WTC11 (cell line): Measurements from ENCODE around the gene KLHL11. TPM values are rescaled to one million over a fixed set of nuclear protein-coding genes. Genes with fewer than 3 reads are reported as not detected.

Source experiments
- ATAC-seq: fragments of 200-7000 bp; cut with Tn5 transposase; 2 replicates; pipeline ENCODE4 v1.10.0; 2021; ENCODE audit warnings: mild to moderate bottlenecking, moderate library complexity
- CTCF ChIA-PET: fragments of 300-600 bp; sonication (Branson Sonifier 250); formaldehyde crosslinking; loops from one replicate; lab custom pipeline; 2021; ENCODE audit warnings: antibody characterized with exemption; lab: Charles Lee
- POLR2A ChIA-PET: fragments of 350-600 bp; sonication (Branson Sonifier 250); formaldehyde crosslinking; loops from one replicate; lab custom pipeline; 2021; ENCODE audit warnings: antibody characterized with exemption; lab: Charles Lee
- DNase-seq: peaks from one replicate; pipeline ENCODE4 v3.0.0; 2021; ENCODE audit warnings: low spot score
- H3K27ac Mint-ChIP-seq: 2 replicates; pipeline ENCODE4 v1.8.0; 2021; ENCODE audit warnings: mixed read lengths
- H3K27me3 Mint-ChIP-seq: 2 replicates; pipeline ENCODE4 v1.8.0; 2021; ENCODE audit warnings: low read depth, mild to moderate bottlenecking, moderate library complexity, mixed read lengths
- H3K36me3 Mint-ChIP-seq: 2 replicates; pipeline ENCODE4 v1.8.0; 2021; ENCODE audit warnings: mixed read lengths
- H3K4me1 Mint-ChIP-seq: 2 replicates; pipeline ENCODE4 v1.8.0; 2022; ENCODE audit warnings: mixed read lengths
- H3K4me3 Mint-ChIP-seq: 2 replicates; pipeline ENCODE4 v1.8.0; 2021; ENCODE audit warnings: mild to moderate bottlenecking, moderate library complexity, mixed read lengths
- H3K9me3 Mint-ChIP-seq: 2 replicates; pipeline ENCODE4 v1.8.0; 2021; ENCODE audit warnings: mixed read lengths
- ATF1 ChIP-seq: sonication (generic); formaldehyde crosslinking; IDR thresholded peaks from 2 replicates; pipeline ENCODE4 v1.8.1; 2023; ENCODE audit warnings: mild to moderate bottlenecking, moderate library complexity, missing genetic modification reagents
- CREM ChIP-seq: sonication (generic); formaldehyde crosslinking; IDR thresholded peaks from 2 replicates; pipeline ENCODE4 v1.8.1; 2022; ENCODE audit warnings: mild to moderate bottlenecking, missing genetic modification reagents, moderate library complexity
- ELF4 ChIP-seq: sonication (generic); formaldehyde crosslinking; IDR thresholded peaks from 2 replicates; pipeline ENCODE4 v1.8.1; 2022; ENCODE audit warnings: low read depth, mild to moderate bottlenecking, moderate library complexity, missing genetic modification reagents
- GABPB1 ChIP-seq: sonication (generic); formaldehyde crosslinking; IDR thresholded peaks from 2 replicates; pipeline ENCODE4 v1.8.1; 2023; ENCODE audit warnings: mild to moderate bottlenecking, missing genetic modification reagents
- MYBL2 ChIP-seq: sonication (generic); formaldehyde crosslinking; IDR thresholded peaks from 2 replicates; pipeline ENCODE4 v1.8.1; 2023; ENCODE audit warnings: mild to moderate bottlenecking, moderate library complexity, missing genetic modification reagents
- NR1H2 ChIP-seq: sonication (generic); formaldehyde crosslinking; IDR thresholded peaks from 2 replicates; pipeline ENCODE4 v1.9.0; 2021; ENCODE audit warnings: mild to moderate bottlenecking, moderate library complexity, missing genetic modification reagents
- NR2C2 ChIP-seq: sonication (generic); formaldehyde crosslinking; IDR thresholded peaks from 2 replicates; pipeline ENCODE4 v1.8.0; 2022; ENCODE audit warnings: mild to moderate bottlenecking, missing genetic modification reagents
- NR3C1 ChIP-seq: sonication (generic); formaldehyde crosslinking; conservative IDR thresholded peaks from 2 replicates; pipeline ENCODE4 v1.8.1; 2023; ENCODE audit warnings: low read depth, mild to moderate bottlenecking, missing genetic modification reagents
- OVOL2 ChIP-seq: fragments of 250-450 bp; sonication (Bioruptor Pico); IDR thresholded peaks from 2 replicates; pipeline ENCODE4 v1.9.0; 2021; ENCODE audit warnings: mild to moderate bottlenecking, borderline replicate concordance
- PRRX2 ChIP-seq: fragments of 250-450 bp; sonication (Bioruptor Pico); IDR thresholded peaks from 2 replicates; pipeline ENCODE4 v1.8.0; 2021; ENCODE audit warnings: mild to moderate bottlenecking
- SMAD3 ChIP-seq: sonication (generic); formaldehyde crosslinking; IDR thresholded peaks from 2 replicates; pipeline ENCODE4 v1.8.0; 2022; ENCODE audit warnings: missing genetic modification reagents, mild to moderate bottlenecking, borderline replicate concordance
- ZNF317 ChIP-seq: sonication (generic); formaldehyde crosslinking; IDR thresholded peaks from 2 replicates; pipeline ENCODE4 v1.8.1; 2023; ENCODE audit warnings: low read depth, mild to moderate bottlenecking, moderate library complexity, missing genetic modification reagents, borderline replicate concordance
- total RNA-seq: library from RNA; stranded (reverse); gene quantifications from 3 replicates; pipeline ENCODE4 v1.2.3, GENCODE V29; 2021
- TF ChIP-seq, protein P1 (sequence below): sonication (generic); formaldehyde crosslinking; IDR thresholded peaks from 2 replicates; pipeline ENCODE4 v1.8.1; 2022; ENCODE audit warnings: mild to moderate bottlenecking, moderate library complexity, missing genetic modification reagents
- TF ChIP-seq, protein P2 (sequence below): sonication (generic); formaldehyde crosslinking; IDR thresholded peaks from 2 replicates; pipeline ENCODE4 v1.8.0; 2022; ENCODE audit warnings: missing genetic modification reagents
- TF ChIP-seq, protein P3 (sequence below): fragments of 250-450 bp; sonication (Bioruptor Pico); IDR thresholded peaks from 2 replicates; pipeline ENCODE4 v1.9.0; 2021; ENCODE audit warnings: mild to moderate bottlenecking
- TF ChIP-seq, protein P4 (sequence below): sonication (generic); formaldehyde crosslinking; IDR thresholded peaks from 2 replicates; pipeline ENCODE4 v1.8.1; 2023; ENCODE audit warnings: mild to moderate bottlenecking, moderate library complexity, missing genetic modification reagents
- TF ChIP-seq, protein P5 (sequence below): sonication (generic); formaldehyde crosslinking; IDR thresholded peaks from 2 replicates; pipeline ENCODE4 v1.8.0; 2023; ENCODE audit warnings: missing genetic modification reagents, mild to moderate bottlenecking, borderline replicate concordance
- TF ChIP-seq, protein P6 (sequence below): sonication (generic); formaldehyde crosslinking; IDR thresholded peaks from 2 replicates; pipeline ENCODE4 v1.8.1; 2022; ENCODE audit warnings: low read depth, mild to moderate bottlenecking, moderate library complexity, missing genetic modification reagents, borderline replicate concordance

KLHL11 gene
- total RNA-seq, 1 experiment from 2014 or later, result 15.0 TPM

DNA sequence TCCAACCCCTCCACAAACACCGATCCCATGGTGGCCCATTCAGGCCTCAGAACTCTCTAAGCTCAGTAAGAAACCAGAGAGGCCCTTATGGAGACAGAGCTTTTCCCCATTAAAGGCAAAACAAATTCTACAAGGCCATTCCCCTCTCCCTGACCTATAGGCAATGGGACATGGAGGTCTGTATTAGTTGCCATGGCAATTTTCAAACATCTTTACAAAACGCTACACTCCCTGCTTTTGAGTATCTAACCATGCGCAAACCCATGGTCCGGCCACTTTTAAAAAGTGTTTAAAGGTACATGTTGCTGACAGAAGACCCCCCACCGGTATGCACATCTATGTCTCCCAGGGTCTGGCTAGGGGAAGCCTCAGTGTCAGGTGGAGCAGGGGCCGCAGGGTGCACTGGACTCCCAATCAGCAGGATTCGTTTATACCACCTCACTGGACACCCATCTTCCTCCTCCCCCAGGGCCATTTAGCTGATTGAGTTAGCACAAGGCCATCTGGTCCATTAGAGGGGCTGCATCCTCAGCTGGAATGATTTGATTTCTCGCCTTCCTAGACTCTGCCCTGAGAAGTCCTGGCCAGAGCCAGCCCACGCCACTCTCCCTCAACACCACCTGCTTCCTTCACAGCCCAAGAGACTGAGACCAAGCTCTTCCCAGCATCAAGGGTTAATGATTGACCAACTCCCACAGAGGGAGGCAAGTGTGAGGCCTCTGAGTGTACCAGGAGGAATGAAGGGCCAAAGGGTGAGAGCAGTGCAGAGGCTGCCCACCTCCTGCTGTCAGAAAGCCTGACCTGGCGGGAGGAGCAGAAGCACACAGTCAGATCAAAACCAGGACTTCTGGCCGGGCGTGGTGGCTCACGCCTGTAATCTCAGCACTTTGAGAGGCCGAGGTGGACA, 42.7 kb upstream of the KLHL11 start:
- DNase-seq, result no peak
- peak; percentile 52; the same call in 1 of the 2 replicates for TF ChIP-seq GABPB1 (CRISPR knock-in tag)
- TF ChIP-seq NR2C2 (CRISPR knock-in tag), result no peak
- ATAC-seq, result no peak
- H3K4me1 Mint-ChIP-seq, result no peaks in the 10 kb centered on the region
- ChIA-PET CTCF (interaction anchor here (0.7 kb wide), 1 partner anchor 47 kb away, joined by 6 read pairs; no protein-coding TSS in a partner anchor), POLR2A (no interaction called here)
- H3K4me3 Mint-ChIP-seq, result no peak overlapping the region
- H3K27ac Mint-ChIP-seq, result peak overlapping the region; percentile 74
- peaks cover 85% of the 10 kb centered on the region for H3K36me3 Mint-ChIP-seq
- no peaks in the 10 kb centered on the region for H3K27me3 Mint-ChIP-seq
- H3K9me3 Mint-ChIP-seq, result no peaks in the 10 kb centered on the region

DNA sequence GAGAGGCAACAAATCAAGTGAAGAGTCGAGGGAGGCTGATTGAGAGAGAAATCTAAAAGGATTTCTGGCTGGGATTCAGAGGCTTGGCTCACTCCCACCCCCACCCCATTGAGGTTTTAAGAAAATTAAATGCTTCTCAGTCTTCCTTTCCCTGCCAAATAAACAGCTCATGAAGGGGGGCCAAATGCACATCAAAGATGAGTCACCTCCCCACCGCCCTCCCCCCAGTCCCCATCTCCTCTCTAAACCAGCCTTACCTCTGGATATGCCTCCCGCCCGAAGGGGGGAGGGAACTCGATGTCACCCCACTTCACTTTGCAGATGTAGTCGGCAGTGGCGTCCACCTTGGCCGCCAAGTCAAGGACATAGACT, 41.9 kb upstream of the KLHL11 start:
- no peaks in the 10 kb centered on the region for H3K9me3 Mint-ChIP-seq
- H3K27me3 Mint-ChIP-seq, result no peaks in the 10 kb centered on the region
- CTCF ChIA-PET, result interaction anchor here (0.7 kb wide), 1 partner anchor 47 kb away, joined by 6 read pairs; no protein-coding TSS in a partner anchor
- DNase-seq (no peak), ATAC-seq (no peak)
- peak overlapping the region; percentile 74 for H3K27ac Mint-ChIP-seq
- peaks cover 85% of the 10 kb centered on the region for H3K36me3 Mint-ChIP-seq
- POLR2A ChIA-PET, result no interaction called here
- H3K4me3 Mint-ChIP-seq, result no peak overlapping the region
- no peak for TF ChIP-seq PRRX2 (CRISPR knock-in tag)
- TF ChIP-seq, protein P1, sequence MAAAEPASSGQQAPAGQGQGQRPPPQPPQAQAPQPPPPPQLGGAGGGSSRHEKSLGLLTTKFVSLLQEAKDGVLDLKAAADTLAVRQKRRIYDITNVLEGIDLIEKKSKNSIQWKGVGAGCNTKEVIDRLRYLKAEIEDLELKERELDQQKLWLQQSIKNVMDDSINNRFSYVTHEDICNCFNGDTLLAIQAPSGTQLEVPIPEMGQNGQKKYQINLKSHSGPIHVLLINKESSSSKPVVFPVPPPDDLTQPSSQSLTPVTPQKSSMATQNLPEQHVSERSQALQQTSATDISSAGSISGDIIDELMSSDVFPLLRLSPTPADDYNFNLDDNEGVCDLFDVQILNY, result no peak
- no peak for TF ChIP-seq CREM
- TF ChIP-seq, protein P2, sequence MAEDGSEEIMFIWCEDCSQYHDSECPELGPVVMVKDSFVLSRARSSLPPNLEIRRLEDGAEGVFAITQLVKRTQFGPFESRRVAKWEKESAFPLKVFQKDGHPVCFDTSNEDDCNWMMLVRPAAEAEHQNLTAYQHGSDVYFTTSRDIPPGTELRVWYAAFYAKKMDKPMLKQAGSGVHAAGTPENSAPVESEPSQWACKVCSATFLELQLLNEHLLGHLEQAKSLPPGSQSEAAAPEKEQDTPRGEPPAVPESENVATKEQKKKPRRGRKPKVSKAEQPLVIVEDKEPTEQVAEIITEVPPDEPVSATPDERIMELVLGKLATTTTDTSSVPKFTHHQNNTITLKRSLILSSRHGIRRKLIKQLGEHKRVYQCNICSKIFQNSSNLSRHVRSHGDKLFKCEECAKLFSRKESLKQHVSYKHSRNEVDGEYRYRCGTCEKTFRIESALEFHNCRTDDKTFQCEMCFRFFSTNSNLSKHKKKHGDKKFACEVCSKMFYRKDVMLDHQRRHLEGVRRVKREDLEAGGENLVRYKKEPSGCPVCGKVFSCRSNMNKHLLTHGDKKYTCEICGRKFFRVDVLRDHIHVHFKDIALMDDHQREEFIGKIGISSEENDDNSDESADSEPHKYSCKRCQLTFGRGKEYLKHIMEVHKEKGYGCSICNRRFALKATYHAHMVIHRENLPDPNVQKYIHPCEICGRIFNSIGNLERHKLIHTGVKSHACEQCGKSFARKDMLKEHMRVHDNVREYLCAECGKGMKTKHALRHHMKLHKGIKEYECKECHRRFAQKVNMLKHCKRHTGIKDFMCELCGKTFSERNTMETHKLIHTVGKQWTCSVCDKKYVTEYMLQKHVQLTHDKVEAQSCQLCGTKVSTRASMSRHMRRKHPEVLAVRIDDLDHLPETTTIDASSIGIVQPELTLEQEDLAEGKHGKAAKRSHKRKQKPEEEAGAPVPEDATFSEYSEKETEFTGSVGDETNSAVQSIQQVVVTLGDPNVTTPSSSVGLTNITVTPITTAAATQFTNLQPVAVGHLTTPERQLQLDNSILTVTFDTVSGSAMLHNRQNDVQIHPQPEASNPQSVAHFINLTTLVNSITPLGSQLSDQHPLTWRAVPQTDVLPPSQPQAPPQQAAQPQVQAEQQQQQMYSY (CRISPR knock-in tag), result no peak
- TF ChIP-seq SMAD3 (CRISPR knock-in tag), result no peak
- TF ChIP-seq NR1H2 (CRISPR knock-in tag), result no peak
- TF ChIP-seq, protein P3, sequence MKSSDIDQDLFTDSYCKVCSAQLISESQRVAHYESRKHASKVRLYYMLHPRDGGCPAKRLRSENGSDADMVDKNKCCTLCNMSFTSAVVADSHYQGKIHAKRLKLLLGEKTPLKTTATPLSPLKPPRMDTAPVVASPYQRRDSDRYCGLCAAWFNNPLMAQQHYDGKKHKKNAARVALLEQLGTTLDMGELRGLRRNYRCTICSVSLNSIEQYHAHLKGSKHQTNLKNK (CRISPR knock-in tag), result no peak
- TF ChIP-seq GABPB1 (CRISPR knock-in tag), result no peak
- TF ChIP-seq, protein P4, sequence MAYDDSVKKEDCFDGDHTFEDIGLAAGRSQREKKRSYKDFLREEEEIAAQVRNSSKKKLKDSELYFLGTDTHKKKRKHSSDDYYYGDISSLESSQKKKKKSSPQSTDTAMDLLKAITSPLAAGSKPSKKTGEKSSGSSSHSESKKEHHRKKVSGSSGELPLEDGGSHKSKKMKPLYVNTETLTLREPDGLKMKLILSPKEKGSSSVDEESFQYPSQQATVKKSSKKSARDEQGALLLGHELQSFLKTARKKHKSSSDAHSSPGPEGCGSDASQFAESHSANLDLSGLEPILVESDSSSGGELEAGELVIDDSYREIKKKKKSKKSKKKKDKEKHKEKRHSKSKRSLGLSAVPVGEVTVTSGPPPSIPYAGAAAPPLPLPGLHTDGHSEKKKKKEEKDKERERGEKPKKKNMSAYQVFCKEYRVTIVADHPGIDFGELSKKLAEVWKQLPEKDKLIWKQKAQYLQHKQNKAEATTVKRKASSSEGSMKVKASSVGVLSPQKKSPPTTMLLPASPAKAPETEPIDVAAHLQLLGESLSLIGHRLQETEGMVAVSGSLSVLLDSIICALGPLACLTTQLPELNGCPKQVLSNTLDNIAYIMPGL, result no peak
- no peak for TF ChIP-seq MYBL2
- TF ChIP-seq, protein P5, sequence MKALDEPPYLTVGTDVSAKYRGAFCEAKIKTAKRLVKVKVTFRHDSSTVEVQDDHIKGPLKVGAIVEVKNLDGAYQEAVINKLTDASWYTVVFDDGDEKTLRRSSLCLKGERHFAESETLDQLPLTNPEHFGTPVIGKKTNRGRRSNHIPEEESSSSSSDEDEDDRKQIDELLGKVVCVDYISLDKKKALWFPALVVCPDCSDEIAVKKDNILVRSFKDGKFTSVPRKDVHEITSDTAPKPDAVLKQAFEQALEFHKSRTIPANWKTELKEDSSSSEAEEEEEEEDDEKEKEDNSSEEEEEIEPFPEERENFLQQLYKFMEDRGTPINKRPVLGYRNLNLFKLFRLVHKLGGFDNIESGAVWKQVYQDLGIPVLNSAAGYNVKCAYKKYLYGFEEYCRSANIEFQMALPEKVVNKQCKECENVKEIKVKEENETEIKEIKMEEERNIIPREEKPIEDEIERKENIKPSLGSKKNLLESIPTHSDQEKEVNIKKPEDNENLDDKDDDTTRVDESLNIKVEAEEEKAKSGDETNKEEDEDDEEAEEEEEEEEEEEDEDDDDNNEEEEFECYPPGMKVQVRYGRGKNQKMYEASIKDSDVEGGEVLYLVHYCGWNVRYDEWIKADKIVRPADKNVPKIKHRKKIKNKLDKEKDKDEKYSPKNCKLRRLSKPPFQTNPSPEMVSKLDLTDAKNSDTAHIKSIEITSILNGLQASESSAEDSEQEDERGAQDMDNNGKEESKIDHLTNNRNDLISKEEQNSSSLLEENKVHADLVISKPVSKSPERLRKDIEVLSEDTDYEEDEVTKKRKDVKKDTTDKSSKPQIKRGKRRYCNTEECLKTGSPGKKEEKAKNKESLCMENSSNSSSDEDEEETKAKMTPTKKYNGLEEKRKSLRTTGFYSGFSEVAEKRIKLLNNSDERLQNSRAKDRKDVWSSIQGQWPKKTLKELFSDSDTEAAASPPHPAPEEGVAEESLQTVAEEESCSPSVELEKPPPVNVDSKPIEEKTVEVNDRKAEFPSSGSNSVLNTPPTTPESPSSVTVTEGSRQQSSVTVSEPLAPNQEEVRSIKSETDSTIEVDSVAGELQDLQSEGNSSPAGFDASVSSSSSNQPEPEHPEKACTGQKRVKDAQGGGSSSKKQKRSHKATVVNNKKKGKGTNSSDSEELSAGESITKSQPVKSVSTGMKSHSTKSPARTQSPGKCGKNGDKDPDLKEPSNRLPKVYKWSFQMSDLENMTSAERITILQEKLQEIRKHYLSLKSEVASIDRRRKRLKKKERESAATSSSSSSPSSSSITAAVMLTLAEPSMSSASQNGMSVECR, result no peak
- TF ChIP-seq ELF4 (CRISPR knock-in tag), result no peak
- TF ChIP-seq ATF1 (CRISPR knock-in tag), result no peak
- TF ChIP-seq, protein P6, sequence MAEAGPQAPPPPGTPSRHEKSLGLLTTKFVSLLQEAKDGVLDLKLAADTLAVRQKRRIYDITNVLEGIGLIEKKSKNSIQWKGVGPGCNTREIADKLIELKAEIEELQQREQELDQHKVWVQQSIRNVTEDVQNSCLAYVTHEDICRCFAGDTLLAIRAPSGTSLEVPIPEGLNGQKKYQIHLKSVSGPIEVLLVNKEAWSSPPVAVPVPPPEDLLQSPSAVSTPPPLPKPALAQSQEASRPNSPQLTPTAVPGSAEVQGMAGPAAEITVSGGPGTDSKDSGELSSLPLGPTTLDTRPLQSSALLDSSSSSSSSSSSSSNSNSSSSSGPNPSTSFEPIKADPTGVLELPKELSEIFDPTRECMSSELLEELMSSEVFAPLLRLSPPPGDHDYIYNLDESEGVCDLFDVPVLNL (CRISPR knock-in tag), result no peak
- no peak for TF ChIP-seq OVOL2
- TF ChIP-seq NR3C1 (CRISPR knock-in tag), result no peak
- no peak for TF ChIP-seq ZNF317 (CRISPR knock-in tag)
- H3K4me1 Mint-ChIP-seq, result no peaks in the 10 kb centered on the region
